MCF 10A (cell line): ENCODE measurements around the gene KCNIP3. TPM values are rescaled to one million over a fixed set of nuclear protein-coding genes. Genes with fewer than 3 reads are reported as not detected.

Source experiments
- BruUV-seq: library from RNA; stranded (reverse); fragments of 400-500 nt; replicated peaks from 2 replicates; lab custom pipeline; 2021; lab: Mats Ljungman, UMichigan
- CTCF ChIA-PET: fragments of 300-600 bp; sonication (Branson Sonifier 250); formaldehyde crosslinking; extraction: SDS; loops from one replicate; lab custom pipeline; 2021; ENCODE audit warnings: antibody characterized with exemption, inconsistent platforms; lab: Yijun Ruan, JAX
- POLR2A ChIA-PET: fragments of 300-600, 350-650 bp; sonication (Branson Sonifier 250); formaldehyde crosslinking; extraction: SDS; loops from one replicate; lab custom pipeline; 2020; ENCODE audit warnings: antibody characterized with exemption, inconsistent platforms; lab: Yijun Ruan, JAX
- DNase-seq: peaks from one replicate; pipeline ENCODE4 v3.0.0-alpha.2; 2018; ENCODE audit not compliant: unreplicated experiment
- H3K27ac Mint-ChIP-seq: one replicate; pipeline ENCODE4 v1.8.0; 2022; ENCODE audit warnings: mild to moderate bottlenecking, low read depth, mixed read lengths; ENCODE audit not compliant: unreplicated experiment
- H3K27me3 Mint-ChIP-seq: one replicate; pipeline ENCODE4 v1.8.0; 2022; ENCODE audit warnings: mixed read lengths; ENCODE audit not compliant: insufficient read depth, unreplicated experiment
- H3K36me3 Mint-ChIP-seq: one replicate; pipeline ENCODE4 v1.8.0; 2022; ENCODE audit warnings: mild to moderate bottlenecking, moderate library complexity, mixed read lengths; ENCODE audit not compliant: insufficient read depth, unreplicated experiment
- H3K4me1 Mint-ChIP-seq: one replicate; pipeline ENCODE4 v1.8.0; 2022; ENCODE audit warnings: mixed read lengths; ENCODE audit not compliant: insufficient read depth, unreplicated experiment
- H3K4me3 Mint-ChIP-seq: one replicate; pipeline ENCODE4 v1.8.0; 2022; ENCODE audit warnings: mild to moderate bottlenecking, moderate library complexity, mixed read lengths; ENCODE audit not compliant: unreplicated experiment
- H3K9me3 Mint-ChIP-seq: one replicate; pipeline ENCODE4 v1.8.0; 2022; ENCODE audit warnings: mixed read lengths; ENCODE audit not compliant: unreplicated experiment
- intact Hi-C: fragments of 100-400 bp; cut with micrococcal nuclease; formaldehyde crosslinking; loops from 2 replicates; pipeline ENCODE4 v1.14.1; 2022
- total RNA-seq: library from RNA; stranded (reverse); gene quantifications from 2 replicates; pipeline ENCODE4 v1.2.3, GENCODE V29; 2022
- TF ChIP-seq, protein P1 (sequence below): fragments of 200-600 bp; IDR thresholded peaks from one replicate; pipeline ENCODE4 v1.8.0; 2022; ENCODE audit warnings: antibody characterized with exemption, mild to moderate bottlenecking; ENCODE audit not compliant: unreplicated experiment

Gene KCNIP3
- total RNA-seq, 1 experiment from 2014 or later: 15.6 TPM

DNA sequence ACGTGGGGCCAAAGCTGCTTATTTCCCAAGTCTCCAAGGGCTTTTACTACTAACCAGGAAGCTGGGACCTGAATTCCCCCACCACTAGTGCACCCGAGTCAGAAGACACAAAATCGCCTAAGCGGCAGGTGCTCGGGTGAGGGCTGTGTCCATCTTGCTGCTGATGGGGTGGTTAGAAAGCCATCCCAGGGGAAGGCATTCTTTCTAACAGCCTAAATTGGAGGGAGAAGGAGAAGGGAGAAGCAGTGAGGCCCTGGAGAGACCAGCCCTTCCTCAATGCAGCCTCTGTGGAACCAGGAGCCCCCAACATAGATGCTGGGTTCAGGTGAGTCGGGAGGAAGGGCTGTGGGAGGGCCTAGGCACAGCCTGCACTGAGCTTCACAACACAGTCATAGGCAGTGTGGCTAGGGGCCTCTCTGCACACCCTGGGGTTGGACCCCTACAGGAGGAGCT, 24.8 kb upstream of the KCNIP3 start:
- DNase-seq: no peak
- Mint-ChIP-seq H3K27ac (no peak overlapping the region), H3K4me3 (no peak overlapping the region), H3K4me1 (peaks cover 17% of the 10 kb centered on the region), H3K9me3 (no peaks in the 10 kb centered on the region), H3K36me3 (peaks cover 6% of the 10 kb centered on the region), H3K27me3 (no peaks in the 10 kb centered on the region)
- no TSS peak for BruUV-seq
- POLR2A ChIA-PET: interaction anchor here (0.7 kb wide), 1 partner anchor 73 kb away, joined by 3 read pairs; no protein-coding TSS in a partner anchor
- TF ChIP-seq, protein P1, sequence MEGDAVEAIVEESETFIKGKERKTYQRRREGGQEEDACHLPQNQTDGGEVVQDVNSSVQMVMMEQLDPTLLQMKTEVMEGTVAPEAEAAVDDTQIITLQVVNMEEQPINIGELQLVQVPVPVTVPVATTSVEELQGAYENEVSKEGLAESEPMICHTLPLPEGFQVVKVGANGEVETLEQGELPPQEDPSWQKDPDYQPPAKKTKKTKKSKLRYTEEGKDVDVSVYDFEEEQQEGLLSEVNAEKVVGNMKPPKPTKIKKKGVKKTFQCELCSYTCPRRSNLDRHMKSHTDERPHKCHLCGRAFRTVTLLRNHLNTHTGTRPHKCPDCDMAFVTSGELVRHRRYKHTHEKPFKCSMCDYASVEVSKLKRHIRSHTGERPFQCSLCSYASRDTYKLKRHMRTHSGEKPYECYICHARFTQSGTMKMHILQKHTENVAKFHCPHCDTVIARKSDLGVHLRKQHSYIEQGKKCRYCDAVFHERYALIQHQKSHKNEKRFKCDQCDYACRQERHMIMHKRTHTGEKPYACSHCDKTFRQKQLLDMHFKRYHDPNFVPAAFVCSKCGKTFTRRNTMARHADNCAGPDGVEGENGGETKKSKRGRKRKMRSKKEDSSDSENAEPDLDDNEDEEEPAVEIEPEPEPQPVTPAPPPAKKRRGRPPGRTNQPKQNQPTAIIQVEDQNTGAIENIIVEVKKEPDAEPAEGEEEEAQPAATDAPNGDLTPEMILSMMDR: no peak
- intact Hi-C loops: no loop called here
- CTCF ChIA-PET: interaction anchor here (0.6 to 0.9 kb wide), 3 partner anchors 12 to 62 kb away, joined by 3 to 4 read pairs (median 4); no protein-coding TSS in a partner anchor

DNA sequence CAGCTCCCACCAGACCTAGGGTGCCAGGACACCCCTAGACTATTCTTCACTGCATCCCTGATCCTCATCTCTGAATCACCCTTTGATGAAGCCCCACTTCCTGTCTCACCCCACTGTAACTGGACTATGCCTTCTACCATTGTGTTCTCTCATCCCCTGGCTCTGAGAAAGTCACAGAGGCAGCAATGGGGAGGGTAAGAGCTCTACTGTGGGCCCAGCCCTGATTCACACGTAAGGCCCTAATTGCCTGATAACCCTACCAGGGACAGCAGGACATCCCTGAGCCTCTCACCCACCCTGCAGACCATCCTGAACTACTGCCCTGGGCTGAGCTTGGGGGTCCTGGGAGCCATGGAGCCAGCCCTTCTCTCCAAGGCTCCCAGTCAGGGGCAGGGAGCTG, 24.4 kb upstream of the KCNIP3 start:
- Mint-ChIP-seq H3K27me3 (no peaks in the 10 kb centered on the region), H3K36me3 (peaks cover 6% of the 10 kb centered on the region), H3K4me3 (no peak overlapping the region), H3K9me3 (no peaks in the 10 kb centered on the region), H3K4me1 (peaks cover 22% of the 10 kb centered on the region), H3K27ac (no peak overlapping the region)
- TF ChIP-seq, protein P1: no peak
- POLR2A ChIA-PET: interaction anchor here (0.7 kb wide), 1 partner anchor 72 kb away, joined by 3 read pairs; no protein-coding TSS in a partner anchor
- no peak for DNase-seq
- intact Hi-C loops: no loop called here
- CTCF ChIA-PET: interaction anchor here (0.6 to 0.8 kb wide), 2 partner anchors 12 to 33 kb away, joined by 3 to 4 read pairs; no protein-coding TSS in a partner anchor
- no TSS peak for BruUV-seq

DNA sequence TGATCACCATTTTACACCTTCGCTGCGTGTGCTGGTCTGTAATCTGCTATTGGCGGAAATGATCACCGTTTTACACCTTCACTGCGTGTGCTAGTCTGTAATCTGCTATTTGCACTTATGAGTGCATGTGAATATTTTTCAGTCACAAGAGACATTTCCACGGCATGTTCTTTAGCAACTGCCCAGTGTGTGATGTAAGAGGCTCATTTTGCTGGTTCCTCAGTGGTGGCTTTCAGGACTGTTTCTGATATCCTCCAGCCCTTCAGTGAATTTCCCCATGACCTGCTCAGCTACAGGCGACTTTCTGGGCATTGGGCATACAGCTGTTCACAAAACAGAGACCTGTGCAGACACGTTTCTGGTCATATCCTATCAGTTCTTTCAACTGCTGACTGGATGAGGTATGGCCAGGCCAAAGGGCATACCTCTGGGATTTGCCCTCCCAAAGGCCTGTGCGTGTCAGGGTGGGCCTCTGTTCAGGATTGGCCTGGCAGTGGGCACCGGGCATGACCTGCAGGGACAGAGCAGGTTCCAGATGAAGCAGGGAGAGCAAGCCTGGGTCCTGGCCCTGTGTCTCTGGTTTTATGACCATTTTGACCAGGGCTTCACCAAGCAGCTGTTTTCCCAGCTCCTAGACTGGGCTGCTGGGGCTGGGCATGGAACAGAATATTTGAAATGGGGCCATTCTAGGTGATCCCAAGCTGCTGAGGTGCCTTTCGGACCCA, 23.4 kb upstream of the KCNIP3 start:
- POLR2A ChIA-PET: interaction anchor here (1.1 to 1.2 kb wide), 2 partner anchors 19 to 72 kb away, joined by 3 to 4 read pairs; no protein-coding TSS in a partner anchor
- Mint-ChIP-seq H3K4me1 (peaks cover 31% of the 10 kb centered on the region), H3K27ac (no peak overlapping the region), H3K9me3 (no peaks in the 10 kb centered on the region), H3K4me3 (no peak overlapping the region), H3K27me3 (no peaks in the 10 kb centered on the region), H3K36me3 (peaks cover under 1% of the 10 kb centered on the region)
- no peak for DNase-seq
- CTCF ChIA-PET: interaction anchor here (0.7 to 1.5 kb wide), 2 partner anchors 20 to 932 kb away, joined by 3 read pairs; no protein-coding TSS in a partner anchor
- TF ChIP-seq, protein P1: no peak
- intact Hi-C loops: no loop called here
- no TSS peak for BruUV-seq
